NCI-H82 treated with DMSO at 0.1 percent for 48 hours (cell line): ENCODE data around the gene PDE7B.
"Not testable (repeated sequence)": the region's sequence is repeated elsewhere in the genome, so short reads cannot be mapped to it uniquely, and the experiment has no call there.

Experiments used
- DNase-seq: peaks from one replicate; lab custom pipeline; 2025; ENCODE audit not compliant: unreplicated experiment; lab: John Stamatoyannopoulos, UW

Gene PDE7B

DNA sequence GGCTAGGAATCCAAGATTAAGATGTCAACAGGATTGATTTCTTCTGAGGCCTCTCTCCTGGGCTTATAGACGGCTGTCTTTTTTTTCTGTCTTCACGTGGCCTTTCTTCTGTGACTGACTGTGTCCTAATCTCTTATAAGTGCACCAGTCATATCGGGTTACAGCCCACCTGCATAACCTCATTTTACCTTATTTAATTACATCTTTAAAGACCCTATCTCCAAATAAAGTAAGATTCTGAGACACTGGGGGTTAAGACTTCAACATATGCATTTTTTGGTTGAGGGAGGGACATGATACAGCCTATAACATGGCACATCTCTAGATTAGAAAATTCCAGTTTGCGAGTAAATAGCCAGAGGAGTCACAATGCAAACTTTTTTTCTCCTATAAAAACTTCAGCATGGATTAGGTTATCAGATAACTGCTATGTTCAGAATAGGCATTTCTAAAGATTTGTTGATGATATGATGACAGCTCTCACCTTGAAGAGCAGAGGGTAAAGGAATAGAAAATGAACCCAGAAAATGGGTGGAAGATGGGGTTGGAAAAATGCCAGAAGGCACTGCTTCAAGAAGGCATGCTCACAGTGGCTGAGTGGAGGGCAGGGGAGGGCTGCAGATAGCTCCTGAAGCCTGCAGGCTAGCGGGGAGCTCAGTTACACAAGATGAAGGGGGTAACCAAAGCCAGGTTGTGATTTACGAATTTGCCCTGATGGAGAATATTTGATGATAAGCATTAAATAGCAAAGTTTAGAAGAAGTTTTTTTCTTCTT lies 8.7 kb upstream of the PDE7B start:
- peak; percentile 72 for DNase-seq

DNA sequence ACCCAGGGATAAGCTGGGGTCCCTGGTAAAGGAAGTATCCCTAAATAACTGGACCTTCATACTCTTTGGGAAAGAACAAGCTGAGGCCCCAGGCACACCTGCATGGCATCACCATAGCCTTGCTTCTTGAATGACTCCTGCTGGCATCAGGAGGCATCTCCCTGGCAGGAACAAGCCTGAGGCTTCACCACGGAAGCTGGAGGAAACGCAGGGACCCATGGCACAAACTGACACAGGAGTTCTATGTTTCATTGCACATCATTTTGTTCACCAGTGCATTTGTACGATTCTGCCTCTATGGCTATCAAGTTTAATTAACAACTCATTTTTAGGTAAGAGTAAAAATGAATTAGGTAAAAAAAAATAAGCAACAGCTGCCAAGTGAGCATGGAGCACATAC lies 619 bp upstream of the PDE7B start:
- no peak for DNase-seq

DNA sequence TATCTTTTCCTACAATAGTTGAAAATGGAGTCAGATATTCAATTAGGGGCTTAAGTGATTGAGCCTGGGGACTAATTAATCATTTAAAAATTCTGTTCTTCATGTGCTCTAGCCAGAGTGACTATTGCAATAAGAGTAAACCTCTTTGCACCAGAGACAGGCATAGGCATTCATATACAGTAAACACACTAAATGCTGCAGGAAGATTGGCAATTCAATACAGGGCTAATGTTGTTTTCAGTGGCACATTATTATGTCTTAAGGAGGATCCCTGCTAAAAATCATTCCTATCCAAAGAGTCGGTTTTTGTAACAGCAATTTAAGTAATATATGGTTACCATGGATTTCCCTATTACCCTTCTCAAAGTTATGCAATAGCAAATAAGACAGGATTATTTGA lies 1.2 kb downstream of the PDE7B start:
- DNase-seq: no peak

DNA sequence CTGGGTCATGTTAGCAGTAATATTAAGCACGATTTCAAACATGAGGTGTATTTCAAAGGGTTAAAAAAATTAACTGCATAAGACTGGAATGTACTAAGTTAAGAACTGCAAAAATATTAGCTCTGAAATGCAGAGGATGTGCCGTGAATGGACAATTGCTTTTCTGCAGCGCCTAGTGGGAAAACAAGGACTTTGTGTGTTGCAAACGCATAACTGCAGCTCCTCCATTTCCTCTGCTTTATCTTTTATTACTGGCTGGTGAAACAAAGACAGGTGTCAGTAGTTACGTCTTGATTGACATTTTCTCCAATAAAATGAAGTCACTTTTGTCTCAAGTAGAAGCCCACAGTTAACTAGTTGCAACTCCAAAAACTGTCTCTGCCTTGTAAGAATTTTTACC lies 1.7 kb downstream of the PDE7B start:
- DNase-seq: no peak

DNA sequence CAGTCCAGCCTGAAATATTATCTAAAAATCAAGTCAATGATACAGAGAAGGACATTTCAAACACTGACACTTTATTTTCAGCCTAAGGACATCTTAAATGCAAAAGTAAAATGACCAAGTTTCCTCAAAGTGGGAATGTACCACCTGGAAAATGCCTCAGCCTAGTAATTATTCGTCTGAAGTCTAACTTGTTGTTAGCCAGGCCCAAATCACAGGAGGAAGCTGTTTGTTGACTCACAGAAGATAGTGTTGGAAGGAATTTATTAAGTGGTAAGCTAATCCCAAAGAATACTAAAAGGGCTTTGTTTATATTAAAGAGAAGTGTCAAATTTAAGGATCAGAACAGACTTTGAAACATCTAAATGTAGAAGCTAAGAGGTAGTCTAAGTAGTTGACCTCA lies 2.5 kb downstream of the PDE7B start:
- no peak for DNase-seq

DNA sequence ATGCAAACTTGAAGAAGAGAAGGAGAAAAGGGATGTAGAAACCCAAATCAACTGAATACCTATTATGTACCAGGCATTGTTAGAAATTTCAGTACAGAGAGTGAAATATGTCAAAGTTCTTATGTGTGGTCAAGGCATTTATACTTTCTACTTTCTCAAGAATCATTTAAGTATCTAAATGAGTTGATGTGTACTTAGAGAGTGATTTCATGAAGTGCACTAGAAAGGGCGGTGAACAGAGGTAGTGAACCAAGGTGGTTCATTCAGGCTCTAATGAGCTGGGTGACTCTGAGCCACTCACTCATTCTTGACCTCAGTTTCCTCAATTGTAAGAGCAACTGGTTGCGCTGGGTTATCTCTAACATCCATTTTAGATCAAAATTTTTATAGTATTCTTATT lies 3.3 kb downstream of the PDE7B start:
- DNase-seq: no peak

DNA sequence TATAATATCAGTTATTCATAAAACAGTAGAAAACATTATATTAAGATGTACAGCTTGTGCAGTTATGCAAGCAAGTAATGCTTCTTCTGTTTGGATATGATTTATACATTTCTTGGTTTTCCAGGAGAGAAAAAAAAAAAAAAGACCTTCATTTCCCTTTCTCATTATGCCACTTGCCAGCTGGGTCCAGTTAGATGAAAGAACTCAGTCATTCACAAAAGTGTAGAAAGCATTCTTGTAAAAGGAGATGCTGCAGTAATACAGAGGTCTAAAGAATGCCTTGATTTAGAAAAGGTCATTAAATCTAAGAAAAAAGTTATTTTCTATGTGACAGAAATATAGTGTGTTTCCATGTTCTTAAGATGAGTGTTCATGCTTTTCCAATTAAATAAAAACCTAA lies 7.4 kb downstream of the PDE7B start:
- DNase-seq: no peak

DNA sequence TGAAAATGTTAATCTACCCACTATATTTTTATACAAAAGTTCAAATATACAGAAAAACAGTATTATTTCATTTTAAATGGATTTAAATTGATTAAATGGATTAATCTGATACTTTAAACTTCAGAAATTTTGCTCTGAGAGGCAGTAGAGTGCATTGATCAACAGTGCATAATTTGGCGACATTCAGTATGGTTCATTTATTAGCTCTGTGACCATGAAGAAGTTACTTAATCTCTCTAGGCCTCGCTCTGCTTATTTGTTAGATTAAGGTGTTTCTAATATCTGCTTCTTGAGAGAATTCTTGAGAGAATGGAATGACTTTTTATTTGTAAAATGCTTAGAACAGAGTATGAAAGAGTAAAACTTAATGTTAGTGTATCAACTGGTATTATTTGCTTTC lies 8.9 kb downstream of the PDE7B start:
- DNase-seq: no peak

DNA sequence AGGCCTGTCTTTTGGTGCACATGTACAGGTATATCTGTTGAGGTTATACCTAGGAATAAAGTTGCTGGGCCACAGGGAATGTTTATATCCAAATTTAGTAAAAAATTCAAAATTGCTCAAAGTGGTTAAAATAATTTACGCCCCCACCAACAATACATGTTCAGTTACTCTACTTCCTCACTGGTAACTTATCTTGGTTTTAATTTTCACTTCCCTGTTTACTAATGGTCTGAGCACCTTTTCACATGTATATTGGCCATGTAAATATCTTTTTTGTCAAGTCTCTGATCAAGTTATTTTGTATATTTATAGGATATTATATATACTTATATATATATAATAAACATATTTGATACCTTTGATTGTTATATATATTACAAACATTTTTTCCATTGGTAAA lies 9.7 kb downstream of the PDE7B start:
- no peak for DNase-seq

DNA sequence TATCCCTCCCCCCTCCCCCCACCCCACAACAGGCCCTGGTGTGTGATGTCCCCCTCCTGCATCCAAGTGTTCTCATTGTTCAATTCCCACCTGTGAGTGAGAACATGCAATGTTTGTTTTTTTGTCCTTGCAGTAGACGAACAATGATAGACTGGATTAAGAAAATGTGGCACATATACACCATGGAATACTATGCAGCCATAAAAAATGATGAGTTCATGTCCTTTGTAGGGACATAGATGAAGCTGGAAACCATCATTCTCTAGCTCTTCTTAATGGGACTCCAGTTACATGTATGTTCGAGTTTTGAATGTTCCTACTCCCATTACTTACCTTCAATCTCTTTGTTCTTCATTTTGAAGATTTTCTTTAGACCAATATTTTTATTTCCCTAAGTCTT lies 13.4 kb downstream of the PDE7B start:
- DNase-seq: not testable (repeated sequence)

DNA sequence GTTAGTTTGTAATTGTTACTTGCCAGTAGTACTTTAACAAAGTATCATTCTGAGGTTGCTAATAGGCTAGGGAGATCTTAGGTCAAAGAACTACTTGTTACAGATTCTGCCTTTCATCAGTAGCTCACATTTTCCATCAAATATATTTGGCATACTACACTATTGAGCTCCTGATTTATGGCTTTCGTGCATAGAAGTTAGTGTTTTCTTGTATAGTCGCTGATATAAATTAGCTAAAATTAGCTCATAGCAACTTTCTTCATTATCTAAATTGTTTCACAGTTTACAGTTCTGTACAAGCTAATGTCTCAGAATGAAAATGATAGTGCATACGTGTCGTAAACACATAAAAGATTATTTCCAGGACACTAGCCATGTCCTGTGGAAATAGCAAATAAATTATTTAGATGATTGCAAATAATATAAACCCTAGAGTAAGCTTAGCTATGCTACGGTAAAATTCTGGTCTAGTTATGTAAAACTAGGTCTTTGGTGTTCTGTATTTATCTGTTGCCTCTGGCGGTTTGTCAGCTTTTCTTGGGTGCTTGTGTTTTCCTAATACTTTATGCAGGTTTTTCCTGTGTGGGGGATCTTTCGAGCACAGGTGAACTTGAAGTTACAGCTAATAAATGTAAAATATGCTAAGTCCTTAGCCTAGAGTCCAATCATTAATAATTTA lies 15.1 kb downstream of the PDE7B start:
- no peak for DNase-seq

DNA sequence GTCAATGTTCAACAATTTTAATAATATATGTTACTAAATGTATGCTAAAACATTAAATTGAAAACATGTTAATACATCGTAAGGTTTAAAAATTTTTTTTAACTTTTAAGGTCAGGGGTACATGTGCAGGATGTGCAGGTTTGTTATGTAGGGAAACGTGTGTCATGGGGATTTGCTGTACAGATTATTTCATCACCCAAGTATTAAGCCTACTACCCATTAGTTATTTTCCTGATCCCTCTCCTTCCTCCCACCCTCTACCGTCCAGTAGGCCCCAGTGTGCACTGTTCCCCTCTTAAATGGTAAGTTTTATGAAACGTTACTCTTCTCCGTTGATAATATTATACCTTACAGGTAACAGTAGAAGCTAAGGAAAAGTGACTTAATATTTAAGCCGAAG lies 15.8 kb downstream of the PDE7B start:
- DNase-seq: no peak

DNA sequence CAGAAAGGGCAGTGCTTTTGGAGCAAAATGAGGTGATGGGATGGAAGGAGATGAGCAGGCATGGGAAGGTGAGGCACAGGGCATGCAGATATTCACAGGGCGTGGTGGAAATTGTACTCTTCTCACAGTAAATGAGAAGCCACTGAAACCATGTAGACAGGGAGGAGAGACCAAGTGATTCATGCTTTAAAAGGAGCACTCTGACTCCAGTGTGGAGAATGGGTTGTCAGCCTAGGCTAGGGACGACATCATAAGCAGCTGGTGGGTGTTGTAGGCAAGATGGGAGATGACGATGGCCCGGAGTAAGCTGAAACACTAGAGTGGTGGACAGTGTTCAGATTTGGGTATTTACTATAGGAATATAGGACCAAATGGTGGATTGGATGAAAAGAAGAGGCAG lies 18.4 kb downstream of the PDE7B start:
- DNase-seq: no peak

DNA sequence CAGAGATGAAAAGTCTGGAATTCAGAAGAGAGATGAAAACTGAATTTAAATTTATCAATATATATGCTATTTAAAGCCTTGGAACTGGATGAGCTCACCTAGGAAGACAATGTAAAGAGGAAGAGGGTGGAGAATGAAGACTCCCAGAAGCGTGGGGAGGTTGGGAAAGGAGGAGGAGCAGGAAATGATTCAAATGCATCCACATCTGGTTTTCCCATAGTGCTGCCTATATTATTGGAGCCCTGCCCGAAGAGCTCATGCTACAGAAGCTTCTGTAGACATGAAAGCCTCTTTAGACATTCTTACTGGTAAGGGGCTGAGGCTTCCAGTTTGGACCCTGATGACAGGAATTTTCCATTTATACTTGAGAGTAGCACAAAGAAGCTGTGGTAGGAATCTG lies 19.2 kb downstream of the PDE7B start:
- DNase-seq: no peak

DNA sequence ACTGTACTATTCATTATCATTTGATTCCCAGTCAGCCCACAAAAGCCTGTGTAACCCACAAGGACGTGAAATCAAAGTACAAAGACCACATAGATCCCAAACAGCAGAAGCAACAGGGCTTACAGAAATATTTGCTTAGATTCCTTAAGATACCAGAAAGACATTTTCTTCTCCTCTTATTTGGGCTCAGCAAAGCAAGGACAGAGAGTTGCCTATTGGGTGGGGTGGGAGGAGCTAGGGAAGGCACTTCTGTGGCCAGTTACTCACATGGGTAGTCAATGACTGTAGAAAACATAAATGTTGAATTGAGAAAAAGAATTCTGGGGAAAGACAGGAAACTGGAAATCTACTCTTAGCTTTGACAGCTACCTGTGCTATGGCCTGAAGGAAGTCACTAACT lies 19.8 kb downstream of the PDE7B start:
- DNase-seq: no peak

DNA sequence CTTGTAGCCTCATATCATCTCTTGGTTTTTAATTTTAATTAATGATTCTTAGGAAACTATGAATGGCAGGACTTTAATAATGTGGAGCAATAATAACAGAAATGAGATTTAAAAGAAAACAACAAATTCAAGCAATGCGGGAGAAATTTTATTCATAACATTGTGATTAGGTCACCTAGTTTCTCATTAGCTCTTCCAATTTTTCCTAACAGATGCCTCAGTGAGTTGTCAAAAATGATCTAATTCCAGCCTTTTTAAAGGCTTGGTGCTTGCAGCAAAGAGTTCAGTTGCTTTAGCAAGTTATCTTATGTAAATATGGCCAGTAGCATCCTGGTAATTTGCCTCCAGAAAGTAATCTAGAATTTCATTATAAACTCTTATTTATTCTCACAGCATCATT lies 20.4 kb downstream of the PDE7B start:
- DNase-seq: no peak

DNA sequence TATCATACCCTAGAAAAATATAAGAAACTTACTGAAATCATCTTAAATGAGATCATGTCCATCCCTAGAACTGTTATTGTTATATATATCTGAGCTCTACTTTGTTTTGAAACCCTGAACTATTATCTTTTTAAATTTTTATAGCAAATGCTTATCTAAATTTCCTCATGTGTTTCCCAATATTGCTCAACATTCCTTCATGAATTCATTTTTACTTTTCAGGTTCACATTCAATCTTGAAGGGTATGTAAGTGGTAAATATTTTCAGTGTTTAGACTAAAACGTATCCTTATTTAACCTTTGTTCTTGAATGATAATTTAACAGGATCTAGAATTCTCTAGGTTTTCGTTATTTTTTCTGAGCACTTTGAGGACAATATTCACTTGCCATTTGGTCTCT lies 23.9 kb downstream of the PDE7B start:
- DNase-seq: no peak

DNA sequence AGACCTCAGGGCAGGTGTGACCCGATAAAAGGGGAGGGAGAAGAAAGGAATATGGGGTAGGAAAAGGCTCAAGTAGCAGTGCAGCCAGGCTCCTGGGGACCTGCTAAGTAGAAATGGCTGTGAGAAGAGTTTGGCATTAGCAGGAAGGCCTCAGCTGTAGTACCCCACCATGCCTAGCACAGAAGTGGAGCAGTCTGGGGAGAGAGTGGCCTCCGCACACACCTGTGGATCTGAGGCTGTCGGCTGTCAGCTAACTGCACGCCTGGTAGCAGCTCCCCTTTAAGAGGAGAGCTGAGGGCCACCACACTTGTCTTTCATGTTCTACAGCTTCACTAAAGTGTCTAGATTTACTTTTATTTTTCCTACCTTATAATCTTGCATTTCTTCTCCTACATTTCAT lies 24.6 kb downstream of the PDE7B start:
- no peak for DNase-seq

DNA sequence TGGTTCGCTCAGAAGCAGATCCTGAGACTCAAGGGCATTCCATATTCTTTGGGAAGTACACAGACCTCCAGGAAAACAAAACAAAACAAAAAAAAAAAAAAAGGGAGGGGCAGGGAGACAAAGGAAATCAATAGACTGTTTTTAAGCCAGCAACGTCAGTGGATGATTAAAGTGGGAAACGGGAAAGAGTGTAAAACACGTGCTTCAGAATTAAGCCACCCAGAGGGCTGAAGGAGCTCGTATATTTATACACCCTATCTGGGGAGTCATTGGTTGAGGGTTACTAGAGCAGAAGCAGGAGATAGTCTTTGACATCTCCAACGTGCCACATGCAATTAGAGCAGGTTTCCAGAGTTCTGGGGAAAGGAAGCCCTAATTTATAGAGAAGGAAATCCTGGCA lies 26.2 kb downstream of the PDE7B start:
- DNase-seq: no peak

DNA sequence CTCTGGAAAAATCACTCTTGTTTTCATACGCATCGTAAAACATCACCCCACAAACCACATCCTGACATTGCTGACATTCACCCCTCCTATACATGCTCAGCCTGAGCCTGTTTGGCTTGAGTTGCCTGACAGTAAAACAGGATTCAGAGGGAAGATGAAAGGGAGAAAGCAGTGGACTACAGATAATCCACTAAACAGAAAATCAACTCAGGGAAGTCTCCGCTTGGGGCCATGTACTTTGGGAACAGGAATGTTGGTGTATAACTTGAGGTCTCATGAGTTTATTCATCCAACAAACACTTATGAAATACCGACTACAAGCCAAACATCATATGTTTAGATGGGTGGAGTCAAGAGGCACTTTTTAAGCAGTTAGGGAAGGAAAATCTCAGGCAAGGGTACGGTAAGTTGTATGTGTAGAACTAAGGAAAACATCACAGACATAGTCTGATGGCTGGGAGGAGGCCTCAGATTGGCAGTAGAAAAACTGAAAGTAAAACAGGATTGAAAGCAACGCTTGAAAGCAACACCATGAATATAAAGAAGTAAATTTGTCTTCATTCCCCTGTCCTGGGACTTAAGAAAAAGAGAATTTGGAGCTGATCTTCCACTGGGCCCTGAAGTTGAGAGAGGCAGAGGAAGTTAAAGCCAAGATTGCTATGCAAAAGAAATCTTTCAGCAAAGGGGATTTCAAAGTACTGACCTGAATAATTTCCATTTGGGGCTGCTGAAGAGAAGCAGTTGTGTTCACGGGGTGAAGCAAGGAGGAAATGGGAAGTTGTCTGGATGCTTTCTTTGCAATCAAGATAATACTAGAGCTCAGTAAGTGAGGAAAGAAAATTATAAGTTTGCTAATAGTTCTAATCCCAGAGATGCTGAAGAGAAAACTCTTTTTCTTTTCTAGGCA lies 28.8 kb downstream of the PDE7B start:
- no peak for DNase-seq

DNA sequence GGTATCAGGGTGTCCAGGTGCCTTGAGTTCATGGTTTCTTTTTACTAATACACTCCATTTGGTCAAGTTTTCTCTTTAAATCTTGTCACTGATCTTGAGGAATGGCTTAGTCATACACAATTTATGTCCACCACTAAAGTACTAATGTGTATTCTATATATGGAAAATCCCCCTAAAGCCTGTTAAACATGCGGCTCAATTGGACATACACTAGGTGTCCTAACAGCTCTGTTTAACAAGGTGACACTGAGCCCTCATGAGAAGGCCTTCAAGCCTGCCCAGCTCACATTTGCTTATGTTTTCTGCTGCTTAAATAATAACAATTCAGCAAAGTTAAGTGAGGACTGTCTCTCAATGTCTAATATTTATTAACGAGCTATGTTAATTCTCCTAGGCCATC lies 31.5 kb downstream of the PDE7B start:
- peak; percentile 44 for DNase-seq

DNA sequence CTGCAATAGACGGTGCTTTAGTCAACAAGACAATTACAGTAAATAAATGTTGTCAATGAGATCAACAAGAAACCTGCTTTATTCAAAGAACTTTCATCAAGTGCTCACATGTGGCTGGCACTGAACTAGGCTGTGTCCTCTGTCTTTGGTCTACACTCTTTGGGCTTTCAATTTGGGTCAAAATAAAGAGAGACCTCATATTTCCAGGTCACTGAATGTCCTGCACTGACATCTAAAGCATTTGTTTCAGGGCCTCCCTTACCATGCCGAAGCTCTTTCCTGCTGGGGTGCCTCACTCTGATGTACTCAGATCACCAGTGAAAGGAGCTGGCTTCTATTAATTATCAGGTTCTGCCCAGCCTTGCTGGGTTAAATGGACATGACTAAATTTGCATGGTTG lies 32.0 kb downstream of the PDE7B start:
- no peak for DNase-seq
